ENCODE measurements around the gene SUV39H1.

- TF ChIP-seq POLR2AphosphoS5 (IDR thresholded peaks at IDR 0.05; ENCODE audit: low read depth, low read length): no peak
- TF ChIP-seq REST (IDR thresholded peaks at IDR 0.05; ENCODE audit: insufficient read depth in 1 of 2, low read depth in 2 of 2, low read length in 2 of 2): no peak
These were observed 32.1 kb downstream of the SUV39H1 start for GRCh38 chrX:48728653-48729052.

All from PFSK-1 (cell line).